ENCODE data around the gene PPP6R2. TPM values are rescaled to one million over a fixed set of nuclear protein-coding genes. Genes with fewer than 3 reads are reported as not detected.

The PPP6R2 gene
- total and polyA plus RNA-seq, 7 donors = 15.0 to 64.5 (median 40.7) TPM

GRCh38 chr22:50308986-50309600 is 34.0 kb upstream of the PPP6R2 start:
- H3K4me1 ChIP-seq = peaks cover 0 to 49% (median 38%) of the 10 kb centered on the region in 4 donors
- no peaks in the 10 kb centered on the region for H3K9me3 ChIP-seq
- WGBS, 2 donors = 62 to 80% methylated on average over 9 of the region's 9 CpGs
- no peak for DNase-seq
- TF ChIP-seq POLR2AphosphoS5 (IDR thresholded peaks at IDR 0.05) = no peak
- no peak overlapping the region for H3K4me3 ChIP-seq
- no peaks in the 10 kb centered on the region for H3K36me3 ChIP-seq
- no peaks in the 10 kb centered on the region for H3K27me3 ChIP-seq
- intact Hi-C loops (cut with DNase I) = no loop called here
- H3K27ac ChIP-seq = peak overlapping the region; percentile 85 to 96 (median 90)

GRCh38 chr22:50309601-50309991 is 33.5 kb upstream of the PPP6R2 start:
- TF ChIP-seq EP300 (IDR thresholded peaks at IDR 0.05) (no peak), POLR2A (IDR thresholded peaks at IDR 0.05) (no peak), POLR2AphosphoS5 (IDR thresholded peaks at IDR 0.05) (no peak)
- TF ChIP-seq, protein P1, sequence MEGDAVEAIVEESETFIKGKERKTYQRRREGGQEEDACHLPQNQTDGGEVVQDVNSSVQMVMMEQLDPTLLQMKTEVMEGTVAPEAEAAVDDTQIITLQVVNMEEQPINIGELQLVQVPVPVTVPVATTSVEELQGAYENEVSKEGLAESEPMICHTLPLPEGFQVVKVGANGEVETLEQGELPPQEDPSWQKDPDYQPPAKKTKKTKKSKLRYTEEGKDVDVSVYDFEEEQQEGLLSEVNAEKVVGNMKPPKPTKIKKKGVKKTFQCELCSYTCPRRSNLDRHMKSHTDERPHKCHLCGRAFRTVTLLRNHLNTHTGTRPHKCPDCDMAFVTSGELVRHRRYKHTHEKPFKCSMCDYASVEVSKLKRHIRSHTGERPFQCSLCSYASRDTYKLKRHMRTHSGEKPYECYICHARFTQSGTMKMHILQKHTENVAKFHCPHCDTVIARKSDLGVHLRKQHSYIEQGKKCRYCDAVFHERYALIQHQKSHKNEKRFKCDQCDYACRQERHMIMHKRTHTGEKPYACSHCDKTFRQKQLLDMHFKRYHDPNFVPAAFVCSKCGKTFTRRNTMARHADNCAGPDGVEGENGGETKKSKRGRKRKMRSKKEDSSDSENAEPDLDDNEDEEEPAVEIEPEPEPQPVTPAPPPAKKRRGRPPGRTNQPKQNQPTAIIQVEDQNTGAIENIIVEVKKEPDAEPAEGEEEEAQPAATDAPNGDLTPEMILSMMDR (IDR thresholded peaks at IDR 0.05) = no peak
- DNase-seq = no peak
- WGBS, 2 donors = 69 to 87% methylated on average over 7 of the region's 7 CpGs
- H3K27ac ChIP-seq = peak overlapping the region in 3 of 4 donors; percentile 89 to 96 (median 91)
- H3K27me3 ChIP-seq = no peaks in the 10 kb centered on the region
- H3K4me3 ChIP-seq = no peak overlapping the region
- intact Hi-C loops (cut with DNase I) = no loop called here
- peaks cover 0 to 44% (median 33%) of the 10 kb centered on the region in 4 donors for H3K4me1 ChIP-seq
- H3K9me3 ChIP-seq = no peaks in the 10 kb centered on the region
- H3K36me3 ChIP-seq = no peaks in the 10 kb centered on the region

DNA sequence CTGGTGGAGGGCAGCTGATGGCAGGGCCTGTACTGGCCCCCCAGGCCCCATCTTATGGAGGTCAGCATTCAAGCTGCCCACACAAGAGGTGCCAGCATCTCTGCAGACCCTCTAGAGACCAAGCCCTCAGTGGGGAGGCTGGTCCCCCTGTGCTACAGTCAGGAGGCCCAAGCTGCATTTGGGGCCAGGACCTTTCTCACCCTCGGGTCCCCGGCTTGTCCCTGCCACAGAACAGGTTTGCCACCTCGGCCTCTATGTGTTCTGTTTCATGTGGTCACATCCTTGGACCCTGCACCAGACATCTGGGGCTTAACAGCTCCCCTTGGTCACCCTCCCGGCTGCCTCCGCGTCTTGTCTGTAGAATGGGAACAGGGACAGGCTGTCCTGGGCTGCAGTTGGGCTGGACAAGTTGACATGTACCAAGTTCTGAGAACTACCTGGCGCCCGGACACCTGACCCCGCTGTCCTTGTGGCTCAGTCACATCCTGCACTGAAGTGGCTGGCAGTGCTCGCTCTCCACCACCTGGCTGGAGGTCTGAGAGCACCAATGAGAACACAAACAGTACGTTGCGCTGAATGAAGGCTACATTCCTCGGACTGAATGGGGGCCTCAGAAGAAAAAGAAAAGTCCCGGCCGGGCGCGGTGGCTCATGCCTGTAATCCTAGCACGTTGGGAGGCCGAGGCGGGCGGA is 33.0 kb upstream of the PPP6R2 start:
- Histone ChIP-seq H3K4me3 (no peak overlapping the region), H3K36me3 (no peaks in the 10 kb centered on the region), H3K4me1 (peaks cover 0 to 38% (median 27%) of the 10 kb centered on the region in 4 donors), H3K9me3 (no peaks in the 10 kb centered on the region), H3K27me3 (no peaks in the 10 kb centered on the region), H3K27ac (peak overlapping the region in 1 of 4 donors; percentile 91)
- 90 to 91% methylated on average over 21 of the region's 21 CpGs for WGBS, 2 donors
- DNase-seq = no peak
- intact Hi-C loops (cut with DNase I) = no loop called here
- no peak for TF ChIP-seq POLR2AphosphoS5 (IDR thresholded peaks at IDR 0.05)
- TF ChIP-seq EP300 (IDR thresholded peaks at IDR 0.05) = no peak
- TF ChIP-seq, protein P1 (IDR thresholded peaks at IDR 0.05) = no peak
- TF ChIP-seq POLR2A (IDR thresholded peaks at IDR 0.05) = no peak

GRCh38 chr22:50310949-50311444 is 32.1 kb upstream of the PPP6R2 start:
- Histone ChIP-seq H3K4me3 (no peak overlapping the region), H3K36me3 (no peaks in the 10 kb centered on the region), H3K27ac (no peak overlapping the region), H3K4me1 (peaks cover 0 to 30% (median 19%) of the 10 kb centered on the region in 4 donors), H3K9me3 (no peaks in the 10 kb centered on the region), H3K27me3 (no peaks in the 10 kb centered on the region)
- intact Hi-C loops (cut with DNase I) = no loop called here
- DNase-seq = no peak
- TF ChIP-seq, protein P1 (IDR thresholded peaks at IDR 0.05) = no peak
- TF ChIP-seq EP300 (IDR thresholded peaks at IDR 0.05) = no peak
- TF ChIP-seq POLR2AphosphoS5 (IDR thresholded peaks at IDR 0.05) = no peak
- no peak for TF ChIP-seq POLR2A (IDR thresholded peaks at IDR 0.05)
- WGBS, 2 donors = 93 to 94% methylated on average over 16 of the region's 16 CpGs

DNA sequence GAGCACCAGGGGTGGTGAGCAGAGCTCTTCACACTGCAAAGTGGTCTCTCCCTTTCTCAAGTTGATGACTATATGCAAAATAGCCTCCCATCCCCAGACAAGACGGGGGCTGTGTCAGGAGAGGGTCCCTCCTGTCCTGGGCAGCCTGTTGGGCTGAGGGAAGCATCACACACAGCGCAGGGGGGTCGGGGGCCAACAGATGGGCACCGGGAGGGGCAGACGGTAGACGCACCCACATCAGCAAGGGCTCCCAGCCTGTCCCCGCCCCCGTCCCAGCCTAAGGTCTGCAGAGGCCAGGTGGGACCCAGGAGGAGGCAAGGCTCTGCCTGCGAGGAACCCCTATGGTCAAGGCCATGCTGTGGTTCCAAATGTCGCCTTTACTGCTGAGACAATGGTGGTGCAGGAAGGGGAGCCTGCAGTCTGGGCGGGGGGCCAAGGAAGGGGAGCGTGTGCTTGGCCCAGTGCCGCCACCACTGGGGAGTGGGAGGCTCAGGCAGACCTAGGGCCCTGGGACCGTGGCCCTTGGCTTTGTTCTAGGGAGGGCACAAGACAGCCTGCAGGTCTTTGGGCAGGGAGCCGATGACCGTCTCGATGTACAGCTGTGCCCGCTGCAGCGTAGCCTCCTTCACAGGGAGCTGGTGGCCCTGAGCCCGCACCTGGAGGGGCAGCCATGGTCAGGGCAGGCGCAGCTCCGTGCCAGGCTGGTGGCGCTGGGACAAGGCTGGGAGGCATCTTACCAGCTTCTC is 31.3 kb upstream of the PPP6R2 start:
- H3K4me1 ChIP-seq = peaks cover 0 to 24% (median 17%) of the 10 kb centered on the region in 4 donors
- no peak overlapping the region for H3K4me3 ChIP-seq
- intact Hi-C loops (cut with DNase I) = no loop called here
- peak; percentile 59 for DNase-seq
- no peaks in the 10 kb centered on the region for H3K36me3 ChIP-seq
- TF ChIP-seq, protein P1 (IDR thresholded peaks at IDR 0.05) = no peak
- TF ChIP-seq EP300 (IDR thresholded peaks at IDR 0.05) = no peak
- H3K27me3 ChIP-seq = no peaks in the 10 kb centered on the region
- H3K9me3 ChIP-seq = no peaks in the 10 kb centered on the region
- 88 to 92% methylated on average over 23 of the region's 23 CpGs for WGBS, 2 donors
- H3K27ac ChIP-seq = no peak overlapping the region
